ENCODE results near the gene MOV10L1. TPM values are rescaled to one million over a fixed set of nuclear protein-coding genes. Genes with fewer than 3 reads are reported as not detected.

Gene MOV10L1
- under 1 TPM in 1 of 2 donors, not detected in 1; 0.34 TPM for total RNA-seq

DNA sequence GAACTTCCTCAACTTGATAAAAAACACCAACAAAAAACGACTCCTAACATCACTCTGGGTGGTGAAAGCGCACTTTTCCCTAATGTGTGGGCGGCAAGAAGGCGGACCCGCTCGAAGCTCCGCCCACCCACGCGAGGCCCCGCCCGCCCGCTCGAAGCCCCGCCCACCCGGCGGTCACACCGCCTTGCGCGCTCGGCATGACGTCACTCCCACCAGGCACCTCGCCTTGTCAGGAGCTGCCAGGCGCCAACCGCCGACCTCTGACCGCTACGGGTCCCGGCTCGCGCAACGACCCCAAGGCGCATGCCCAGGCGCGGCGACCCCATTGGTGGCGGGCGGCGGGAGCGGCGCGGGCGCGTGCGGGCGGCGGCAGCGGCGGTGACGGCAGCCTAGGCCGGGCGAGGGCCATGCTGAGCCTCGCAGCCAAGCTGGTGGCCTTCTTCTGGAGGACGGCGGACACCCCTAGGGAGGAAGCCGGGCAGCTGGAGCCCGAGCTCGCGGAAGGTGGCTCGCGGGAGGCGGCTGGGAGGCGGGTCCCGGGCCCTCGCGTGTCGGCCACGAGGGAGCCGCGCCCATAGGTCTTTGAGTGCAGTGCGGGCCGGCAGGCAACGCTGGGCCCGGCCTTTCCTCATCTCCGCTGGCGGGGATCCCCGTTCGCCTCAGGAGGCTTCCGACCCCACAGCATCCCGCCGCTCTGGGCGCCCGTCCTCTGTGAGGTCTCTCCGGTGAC is at the start of gene MOV10L1:
MOV10L1 (plus strand) TSS at position 325 of the 730 bp plus-strand sequence; CDS start at position 408, 83 bp downstream.

DNA sequence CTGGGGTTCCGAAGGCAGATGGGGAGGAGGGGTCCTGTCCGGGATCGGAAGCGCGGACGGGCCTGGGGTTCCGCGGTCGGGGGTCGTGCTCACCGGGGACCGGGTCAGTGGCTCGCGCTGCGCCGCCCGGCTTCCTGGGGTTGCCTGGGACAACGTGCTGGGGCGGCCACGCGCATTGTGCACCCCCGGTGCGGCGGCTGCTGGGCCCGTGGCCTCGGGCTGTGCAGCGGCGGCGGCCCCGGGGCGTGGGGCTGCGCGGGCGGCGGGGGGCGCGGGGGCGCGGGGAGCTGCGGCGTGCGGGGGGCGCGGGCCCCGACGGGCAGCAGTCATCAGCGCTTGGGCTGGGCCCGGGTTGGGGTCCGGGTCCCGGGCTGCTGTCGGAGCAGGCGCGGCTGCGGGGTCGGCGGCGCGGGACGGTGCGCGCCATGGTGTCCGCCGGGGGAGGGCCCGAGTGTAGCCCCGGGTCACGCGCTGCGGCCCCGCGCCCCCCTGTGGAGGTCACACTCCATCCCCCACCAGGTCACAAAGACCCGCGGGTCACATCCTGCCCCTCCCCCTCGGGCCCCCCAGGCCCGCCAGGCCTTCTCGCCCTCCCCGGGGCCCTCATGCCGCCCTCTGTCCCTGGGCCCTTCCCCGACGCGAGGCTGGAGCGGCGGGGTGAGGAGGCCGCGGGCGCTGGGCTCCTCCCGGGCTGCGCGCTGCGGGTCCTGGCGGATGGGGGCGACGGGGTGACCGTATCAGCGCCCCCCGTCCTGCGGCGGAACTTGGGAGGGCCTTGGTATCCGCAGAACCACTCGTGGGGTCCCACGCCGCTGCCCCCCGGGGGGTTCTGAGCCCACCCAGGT is 31.5 kb upstream of the MOV10L1 start, which contains the start of gene TTLL8:
TTLL8 (minus strand) TSS at position 238 of the 845 bp plus-strand sequence.

DNA sequence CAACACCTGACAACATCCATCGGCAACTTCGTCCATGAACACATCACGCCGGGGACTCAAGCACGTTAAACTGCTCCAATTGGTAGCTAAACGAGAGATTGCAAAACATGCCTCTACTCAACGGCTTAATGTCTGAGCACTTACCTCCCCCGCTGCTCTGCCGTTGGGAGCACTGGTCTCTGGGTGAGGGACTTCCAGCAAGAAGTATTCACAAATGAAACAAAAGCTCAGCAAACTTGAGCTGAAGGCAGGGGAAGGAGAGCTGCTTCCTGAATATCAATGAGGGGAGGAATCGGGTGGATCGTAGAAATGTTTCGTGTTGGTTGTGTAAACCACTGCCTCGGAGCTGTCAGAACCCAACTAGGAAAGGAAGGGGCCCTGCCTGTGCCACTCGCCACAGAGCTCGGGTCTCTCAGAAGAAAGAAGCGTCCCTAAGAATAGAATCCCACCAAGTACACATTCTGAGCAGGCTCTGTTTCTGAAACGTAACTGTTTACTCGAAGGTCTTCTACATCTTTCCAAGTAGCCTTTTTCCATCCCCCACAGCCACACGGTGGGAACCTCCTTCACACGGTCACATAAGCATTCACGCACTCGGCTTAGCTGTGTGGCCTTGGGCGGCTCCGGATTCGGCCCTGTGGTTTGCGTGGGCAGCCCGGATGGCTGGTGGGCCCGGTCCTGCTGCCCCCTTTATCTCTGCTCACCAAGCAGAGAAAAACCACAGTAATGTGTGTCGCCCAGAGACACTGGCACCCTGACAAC is 4.4 kb upstream of the MOV10L1 start, which contains the start of gene MLC1:
MLC1 (minus strand) TSS at position 216 of the 762 bp plus-strand sequence. CDS start 524 bp downstream, outside the sequence.

DNA sequence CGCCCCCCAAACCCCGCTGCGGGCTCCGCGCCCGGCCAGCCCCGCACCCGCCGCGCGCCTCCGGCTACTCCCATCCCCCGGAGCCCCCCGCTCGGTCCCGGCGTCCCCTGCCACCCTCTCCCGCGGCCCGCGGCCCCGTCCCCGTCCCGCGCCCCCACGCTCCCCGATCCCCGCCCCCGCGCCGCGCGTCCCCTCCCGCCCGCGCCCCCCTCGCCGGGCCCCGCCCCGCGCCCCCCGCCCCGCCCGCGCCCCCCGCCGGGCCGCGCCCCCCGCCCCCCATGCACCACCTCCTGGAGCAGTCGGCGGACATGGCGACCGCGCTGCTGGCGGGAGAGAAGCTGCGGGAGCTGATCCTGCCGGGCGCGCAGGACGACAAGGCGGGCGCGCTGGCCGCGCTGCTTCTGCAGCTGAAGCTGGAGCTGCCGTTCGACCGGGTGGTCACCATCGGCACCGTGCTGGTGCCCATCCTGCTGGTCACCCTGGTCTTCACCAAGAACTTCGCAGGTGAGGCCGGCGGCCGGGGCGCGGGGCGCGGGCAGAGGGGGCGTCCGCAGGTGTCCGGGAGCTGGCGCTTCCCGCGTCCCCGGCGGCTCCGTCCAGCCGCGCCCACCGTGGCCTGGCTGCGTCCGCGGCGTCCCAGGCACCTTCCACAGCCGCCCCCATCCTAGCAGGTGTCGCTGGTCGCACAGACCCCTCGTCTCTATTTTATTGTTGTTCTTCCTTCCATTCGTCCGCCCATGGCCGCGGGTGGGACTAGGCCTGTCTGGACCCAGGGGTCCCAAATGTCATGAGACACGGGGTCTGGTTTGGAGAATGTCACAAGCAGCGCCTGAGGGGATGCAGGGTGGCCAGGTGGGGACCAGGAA is 80.9 kb downstream of the MOV10L1 start, which contains the start of gene PANX2:
PANX2 (plus strand) TSS at position 279 of the 866 bp plus-strand sequence; CDS start at position 279, 0 bp downstream.

DNA sequence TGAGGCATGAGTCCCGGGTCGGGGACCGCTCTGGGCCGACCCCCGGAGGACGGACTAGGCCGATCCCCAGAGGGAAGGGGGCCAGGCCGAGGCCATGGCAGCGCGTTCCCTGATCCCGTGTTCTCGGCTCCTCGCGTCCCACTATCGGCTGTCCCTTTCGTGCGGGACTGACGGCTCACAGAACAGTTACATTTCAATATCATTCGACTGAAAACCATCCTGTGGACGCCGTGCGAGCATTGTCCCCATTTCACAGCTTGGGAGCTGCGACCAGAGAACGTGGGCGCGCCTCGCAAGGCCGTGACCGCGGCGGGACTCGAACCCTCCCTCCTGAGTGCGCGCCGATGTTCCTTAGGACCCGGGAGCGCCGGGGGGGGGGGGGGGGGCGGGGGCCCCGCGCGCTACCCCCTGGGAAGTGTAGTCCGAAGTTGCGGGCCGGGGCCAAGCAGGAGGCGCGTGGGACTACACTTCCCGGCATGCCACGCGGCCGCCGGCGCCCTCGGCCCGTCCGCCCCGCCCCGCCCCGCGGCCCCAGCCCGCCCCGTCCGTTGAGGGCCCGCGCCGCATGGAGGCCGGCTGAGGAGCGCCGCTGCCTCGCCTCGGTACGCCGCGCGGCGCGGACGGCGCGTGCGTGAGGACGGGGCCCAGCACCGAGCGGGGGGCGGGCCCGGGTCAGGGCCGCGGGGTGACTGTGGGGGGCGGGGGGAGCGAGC is 95.7 kb downstream of the MOV10L1 start, which contains the start of gene TRABD:
TRABD (plus strand) TSS at position 539 of the 713 bp plus-strand sequence. CDS start 7,148 bp downstream, outside the sequence.

DNA sequence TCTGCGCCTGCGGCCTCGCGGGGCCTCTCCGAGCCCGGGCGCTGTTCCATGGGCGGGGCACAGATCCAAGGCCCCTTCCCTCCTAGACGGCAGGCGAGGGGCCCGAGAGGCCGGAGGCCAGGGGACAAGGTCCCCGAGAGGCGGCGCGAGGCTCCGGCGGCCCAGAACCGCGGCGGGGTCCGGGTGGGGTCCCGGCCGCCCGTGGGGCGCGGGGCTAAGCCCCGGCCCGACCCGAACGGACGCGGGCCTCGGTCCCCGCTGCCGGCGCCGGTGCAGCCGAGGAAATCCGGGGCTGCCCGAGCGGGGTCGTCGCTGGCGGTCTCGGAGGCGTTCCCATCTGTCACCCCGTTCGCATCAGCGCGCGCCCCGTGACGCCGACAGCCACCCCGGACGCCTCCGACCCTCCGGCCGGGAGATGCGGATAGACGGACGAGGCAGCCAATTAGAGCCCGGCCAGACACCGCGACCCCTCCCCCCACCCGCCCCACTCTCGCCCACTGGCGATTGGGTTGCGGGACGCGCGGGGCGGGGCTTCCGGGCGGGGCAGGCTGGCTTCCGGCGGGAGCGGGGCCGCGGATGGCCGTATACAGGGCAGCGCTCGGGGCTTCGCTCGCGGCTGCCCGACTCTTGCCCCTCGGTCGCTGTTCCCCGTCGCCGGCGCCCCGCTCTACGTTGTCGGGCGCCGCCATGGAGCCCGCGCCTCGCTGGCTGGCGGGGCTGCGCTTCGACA is 110.8 kb downstream of the MOV10L1 start, which contains the start of gene SELENOO:
SELENOO (plus strand) TSS at position 551 of the 730 bp plus-strand sequence; CDS start at position 577, 26 bp downstream.

Other genes with a start within 250 kb of the MOV10L1 start
- gene ZBED4, start 236.2 kb upstream of the MOV10L1 start, total RNA-seq = 10 to 100 TPM; 15.8 to 18.3 TPM
- gene ALG12, start 171.6 kb upstream of the MOV10L1 start, total RNA-seq = 10 to 100 TPM; 25.5 to 35.0 TPM
- gene CRELD2, start 171.4 kb upstream of the MOV10L1 start, total RNA-seq = 10 to 100 TPM; 39.6 to 64.3 TPM
- 10 to 100 TPM; 44.0 to 65.3 TPM for gene PIM3, start 129.2 kb upstream of the MOV10L1 start, total RNA-seq
- not detected for gene IL17REL, start 77.2 kb upstream of the MOV10L1 start, total RNA-seq
- gene TTLL8, start 31.7 kb upstream of the MOV10L1 start, total RNA-seq = not detected
- gene MLC1, start 4.6 kb upstream of the MOV10L1 start, total RNA-seq = not detected
- under 1 TPM; 0.33 to 0.69 TPM for gene PANX2, start 80.7 kb downstream of the MOV10L1 start, total RNA-seq
- 10 to 100 TPM; 28.2 to 44.0 TPM for gene TRABD, start 95.9 kb downstream of the MOV10L1 start, total RNA-seq
- 10 to 100 TPM; 22.4 to 35.3 TPM for gene SELENOO, start 111.0 kb downstream of the MOV10L1 start, total RNA-seq
- 10 to 100 TPM; 24.6 to 24.8 TPM for gene TUBGCP6, start 155.0 kb downstream of the MOV10L1 start, total RNA-seq
- gene HDAC10, start 161.3 kb downstream of the MOV10L1 start, total RNA-seq = 10 to 100 TPM; 24.8 to 26.0 TPM
- 10 to 100 TPM; 20.6 to 21.7 TPM for gene MAPK12, start 171.7 kb downstream of the MOV10L1 start, total RNA-seq
- gene MAPK11, start 180.4 kb downstream of the MOV10L1 start, total RNA-seq = 1 to 10 TPM; 1.7 to 2.1 TPM
- 10 to 100 TPM; 56.3 to 66.1 TPM for gene PLXNB2, start 217.6 kb downstream of the MOV10L1 start, total RNA-seq
- gene DENND6B, start 237.0 kb downstream of the MOV10L1 start, total RNA-seq = 1 to 10 TPM in 1 of 2 donors, under 1 TPM in 1; 0.67 to 2.8 TPM

All from melanocyte of skin (primary cell).